ENCODE results near the gene BARX2. TPM values are rescaled to one million over a fixed set of nuclear protein-coding genes. Genes with fewer than 3 reads are reported as not detected.
A peak's percentile ranks its signal among the peaks of the same experiment; 100 is the strongest.

Gene BARX2
- total and polyA plus RNA-seq, 2 donors (not counting 3 experiments of a cell fraction or from before 2014, with no cell fraction given) = not detected

- intact Hi-C loops (cut with micrococcal nuclease) (no loop called here), dilution Hi-C loops (cut with MboI; ENCODE audit: extremely low pct_ligation_motif_present, low sequenced_read_pairs) (no loop called here)
- Histone ChIP-seq H3K9me3 (replicated peaks; ENCODE audit: control insufficient read depth, insufficient read depth, low read length) (no peaks in the 10 kb centered on the region), H3K36me3 (ENCODE audit: control insufficient read depth in 2 of 2, extremely low read depth in 1 of 2, insufficient read depth in 2 of 2, low read length in 2 of 2) (no peaks in the 10 kb centered on the region), H3K79me2 (ENCODE audit: control insufficient read depth, insufficient read depth, low read length) (no peaks in the 10 kb centered on the region), H3K27ac (ENCODE audit: insufficient read depth, low read depth, low read length) (no peak overlapping the region), H4K20me1 (replicated peaks; ENCODE audit: control insufficient read depth, extremely low read depth, insufficient read depth, low read length) (no peaks in the 10 kb centered on the region), H2AFZ (ENCODE audit: low read depth, low read length) (no peak overlapping the region), H3K4me2 (ENCODE audit: insufficient read depth, low read length) (no peak overlapping the region), H3K4me1 (ENCODE audit: control insufficient read depth, extremely low read depth, insufficient read depth, low read length) (peaks cover 9% of the 10 kb centered on the region), H3K4me3 (replicated peaks in 1 of 3; ENCODE audit: insufficient read depth in 1 of 3, low read depth in 1 of 3, low read length in 3 of 3) (no peak overlapping the region), H3K9ac (replicated peaks; ENCODE audit: extremely low read depth, insufficient read depth, low read length) (no peak overlapping the region), H3K27me3 (ENCODE audit: control insufficient read depth in 2 of 2, insufficient read depth in 2 of 2, low read length in 2 of 2) (peaks cover 67 to 87% of the 10 kb centered on the region in 2 experiments), H3K9me1 (replicated peaks; ENCODE audit: control insufficient read depth, extremely low read depth, insufficient read depth, low read length) (no peaks in the 10 kb centered on the region)
- FAIRE-seq = no peak
- POLR2A ChIA-PET = no interaction called here
- TF ChIP-seq EZH2 (IDR thresholded peaks at IDR 0.05; ENCODE audit: borderline replicate concordance, low read depth, low read length, severe bottlenecking) (peak; percentile 58), MYC (IDR thresholded peaks at IDR 0.05; ENCODE audit: low read depth, low read length) (no peak)
- CTCF ChIA-PET = interaction anchor here (2.6 to 2.7 kb wide), 2 partner anchors 321 to 376 kb away, joined by 8 to 48 read pairs; no protein-coding TSS in a partner anchor
- DNase-seq (ENCODE audit: low read depth, low spot score) = no peak
- no TSS peak for BruUV-seq (replicated peaks)
These were observed 1.3 kb upstream of the BARX2 start for GRCh38 chr11:129374081-129374992.

DNA sequence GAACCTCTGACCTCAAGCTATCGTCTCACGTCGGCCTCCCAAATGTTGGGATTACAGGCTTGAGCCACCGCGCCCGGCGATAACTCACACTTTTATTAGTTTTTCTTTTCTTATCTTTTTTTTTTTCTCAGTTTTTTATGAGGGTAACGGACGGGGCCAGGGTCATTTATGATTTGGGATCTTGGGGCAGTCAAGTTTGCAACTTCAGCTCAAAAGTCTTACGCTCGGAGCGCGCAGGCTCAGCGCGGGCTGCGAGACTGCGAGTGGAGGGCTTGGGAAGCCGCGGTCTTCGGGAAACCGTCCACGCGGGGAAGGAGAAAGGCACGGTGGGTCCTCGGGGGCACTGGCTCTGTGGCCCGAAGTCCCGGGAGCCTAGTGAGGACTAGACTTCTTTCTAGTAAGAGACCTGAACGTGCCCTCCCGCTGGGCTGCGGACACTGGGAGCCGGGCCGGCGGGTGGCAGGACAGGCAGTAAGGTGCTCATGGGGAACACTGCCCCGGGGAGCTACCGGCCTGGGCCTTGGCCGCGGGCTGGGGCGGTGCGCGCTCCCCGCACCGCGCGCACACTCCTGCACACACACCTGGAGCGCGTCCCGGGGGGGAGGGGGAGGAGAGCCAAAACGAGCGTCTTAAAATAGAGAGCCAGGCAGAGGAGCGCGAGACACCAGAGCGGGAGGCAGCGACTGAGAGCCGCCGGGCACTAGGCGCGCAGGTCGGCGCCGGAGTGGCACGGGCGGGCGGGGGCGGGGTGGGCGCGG, 476 bp upstream of the BARX2 start:
- H3K27me3 ChIP-seq (ENCODE audit: control insufficient read depth in 2 of 2, insufficient read depth in 2 of 2, low read length in 2 of 2) = peaks cover 62 to 79% of the 10 kb centered on the region in 2 experiments
- H3K4me1 ChIP-seq (ENCODE audit: control insufficient read depth, extremely low read depth, insufficient read depth, low read length) = peaks cover 9% of the 10 kb centered on the region
- H3K9ac ChIP-seq (replicated peaks; ENCODE audit: extremely low read depth, insufficient read depth, low read length) = no peak overlapping the region
- no peaks in the 10 kb centered on the region for H3K9me3 ChIP-seq (replicated peaks; ENCODE audit: control insufficient read depth, insufficient read depth, low read length)
- FAIRE-seq (no peak), DNase-seq (ENCODE audit: low read depth, low spot score) (peak; percentile 9)
- TF ChIP-seq POLR2AphosphoS5 (IDR thresholded peaks at IDR 0.05; ENCODE audit: insufficient read depth, low read depth, low read length) (no peak), EZH2 (IDR thresholded peaks at IDR 0.05; ENCODE audit: borderline replicate concordance, low read depth, low read length, severe bottlenecking) (peak; percentile 68)
- no peak overlapping the region for H3K27ac ChIP-seq (ENCODE audit: insufficient read depth, low read depth, low read length)
- dilution Hi-C loops (cut with MboI; ENCODE audit: extremely low pct_ligation_motif_present, low sequenced_read_pairs) = no loop called here
- no peaks in the 10 kb centered on the region for H4K20me1 ChIP-seq (replicated peaks; ENCODE audit: control insufficient read depth, extremely low read depth, insufficient read depth, low read length)
- CTCF ChIA-PET = interaction anchor here (0.6 to 2.7 kb wide), 27 partner anchors 9 to 907 kb away, joined by 3 to 48 read pairs (median 4); no protein-coding TSS in a partner anchor
- BruUV-seq (replicated peaks) = no TSS peak
- peak overlapping the region; percentile 45 for H2AFZ ChIP-seq (ENCODE audit: low read depth, low read length)
- intact Hi-C loops (cut with micrococcal nuclease) = no loop called here
- no peaks in the 10 kb centered on the region for H3K36me3 ChIP-seq (ENCODE audit: control insufficient read depth in 2 of 2, extremely low read depth in 1 of 2, insufficient read depth in 2 of 2, low read length in 2 of 2)
- H3K4me2 ChIP-seq (ENCODE audit: insufficient read depth, low read length) = peak overlapping the region; percentile 8
- POLR2A ChIA-PET = no interaction called here
- H3K9me1 ChIP-seq (replicated peaks; ENCODE audit: control insufficient read depth, extremely low read depth, insufficient read depth, low read length) = no peaks in the 10 kb centered on the region
- no peaks in the 10 kb centered on the region for H3K79me2 ChIP-seq (ENCODE audit: control insufficient read depth, insufficient read depth, low read length)
- H3K4me3 ChIP-seq (replicated peaks in 1 of 3; ENCODE audit: insufficient read depth in 1 of 3, low read depth in 1 of 3, low read length in 3 of 3) = no peak overlapping the region

Data from endothelial cell of umbilical vein (primary cell).